MM.1S (cell line): ENCODE measurements around the gene GRIK5.
A peak's percentile ranks its signal among the peaks of the same experiment; 100 is the strongest.

Experiments used
- DNase-seq: peaks from one replicate; pipeline ENCODE4 v3.0.0-alpha.2; 2015
- H2AFZ ChIP-seq: fragments of 300-600 bp; sonication (generic); 2 replicates; pipeline ENCODE4 v1.6.0; 2016; ENCODE audit warnings: antibody characterized with exemption, low read length
- H3F3A ChIP-seq: fragments of 300-600 bp; sonication (generic); 2 replicates; pipeline ENCODE4 v1.6.1; 2016; ENCODE audit warnings: mild to moderate bottlenecking, antibody characterized with exemption, low read length, moderate library complexity, mixed read lengths; ENCODE audit not compliant: insufficient read depth
- H3K27ac ChIP-seq: fragments of 300-600 bp; sonication (generic); 2 replicates; pipeline ENCODE4 v1.5.1; 2016; ENCODE audit warnings: mild to moderate bottlenecking, low read length
- H3K27me3 ChIP-seq: fragments of 300-600 bp; sonication (generic); replicated peaks from 2 replicates; pipeline ENCODE4 v1.6.0; 2016; ENCODE audit warnings: low read length; ENCODE audit not compliant: insufficient read depth
- H3K36me3 ChIP-seq: fragments of 300-600 bp; sonication (generic); replicated peaks from 2 replicates; pipeline ENCODE4 v1.6.1; 2016; ENCODE audit warnings: mild to moderate bottlenecking, low read length, mixed read lengths; ENCODE audit not compliant: insufficient read depth
- H3K4me1 ChIP-seq: fragments of 300-600 bp; sonication (generic); 2 replicates; pipeline ENCODE4 v1.6.1; 2016; ENCODE audit warnings: low read length, mixed read lengths
- H3K4me2 ChIP-seq: fragments of 300-600 bp; sonication (generic); 2 replicates; pipeline ENCODE4 v1.6.0; 2016; ENCODE audit warnings: low read depth, low read length
- H3K4me3 ChIP-seq: fragments of 300-600 bp; sonication (generic); 2 replicates; pipeline ENCODE4 v1.5.1; 2016; ENCODE audit warnings: low read length, mixed read lengths
- H3K79me2 ChIP-seq: fragments of 300-600 bp; sonication (generic); 2 replicates; pipeline ENCODE4 v1.6.1; 2016; ENCODE audit warnings: mixed run types, low read length, mixed read lengths
- H3K9ac ChIP-seq: fragments of 300-600 bp; sonication (generic); 2 replicates; pipeline ENCODE4 v1.6.1; 2016; ENCODE audit warnings: low read length, mixed read lengths
- H3K9me2 ChIP-seq: fragments of 300-600 bp; sonication (generic); replicated peaks from 2 replicates; pipeline ENCODE4 v1.6.1; 2016; ENCODE audit warnings: mild to moderate bottlenecking, low read length, mixed read lengths; ENCODE audit not compliant: insufficient read depth
- H3K9me3 ChIP-seq: fragments of 300-600 bp; sonication (generic); replicated peaks from 2 replicates; pipeline ENCODE4 v1.6.1; 2016; ENCODE audit warnings: mild to moderate bottlenecking, low read length, mixed read lengths; ENCODE audit not compliant: insufficient read depth
- H4K20me1 ChIP-seq: fragments of 300-600 bp; sonication (generic); 2 replicates; pipeline ENCODE4 v1.6.1; 2016; ENCODE audit warnings: mild to moderate bottlenecking, low read length, moderate library complexity, mixed read lengths; ENCODE audit not compliant: insufficient read depth
- EZH2 ChIP-seq: fragments of 300-600 bp; sonication (generic); optimal IDR thresholded peaks from 2 replicates; pipeline ENCODE3; 2017; ENCODE audit warnings: low read depth, mild to moderate bottlenecking, antibody characterized with exemption, low read length, mixed read lengths
- EZH2phosphoT487 ChIP-seq: fragments of 300-600 bp; sonication (generic); IDR thresholded peaks from 2 replicates; pipeline ENCODE4 v1.6.1; 2018; ENCODE audit warnings: antibody characterized with exemption, low read length
- TF ChIP-seq, protein P1 (sequence below): fragments of 300-600 bp; sonication (generic); IDR thresholded peaks from 2 replicates; pipeline ENCODE4 v1.5.1; 2016; ENCODE audit warnings: antibody characterized with exemption, low read length, mixed read lengths

Gene GRIK5, protein sequence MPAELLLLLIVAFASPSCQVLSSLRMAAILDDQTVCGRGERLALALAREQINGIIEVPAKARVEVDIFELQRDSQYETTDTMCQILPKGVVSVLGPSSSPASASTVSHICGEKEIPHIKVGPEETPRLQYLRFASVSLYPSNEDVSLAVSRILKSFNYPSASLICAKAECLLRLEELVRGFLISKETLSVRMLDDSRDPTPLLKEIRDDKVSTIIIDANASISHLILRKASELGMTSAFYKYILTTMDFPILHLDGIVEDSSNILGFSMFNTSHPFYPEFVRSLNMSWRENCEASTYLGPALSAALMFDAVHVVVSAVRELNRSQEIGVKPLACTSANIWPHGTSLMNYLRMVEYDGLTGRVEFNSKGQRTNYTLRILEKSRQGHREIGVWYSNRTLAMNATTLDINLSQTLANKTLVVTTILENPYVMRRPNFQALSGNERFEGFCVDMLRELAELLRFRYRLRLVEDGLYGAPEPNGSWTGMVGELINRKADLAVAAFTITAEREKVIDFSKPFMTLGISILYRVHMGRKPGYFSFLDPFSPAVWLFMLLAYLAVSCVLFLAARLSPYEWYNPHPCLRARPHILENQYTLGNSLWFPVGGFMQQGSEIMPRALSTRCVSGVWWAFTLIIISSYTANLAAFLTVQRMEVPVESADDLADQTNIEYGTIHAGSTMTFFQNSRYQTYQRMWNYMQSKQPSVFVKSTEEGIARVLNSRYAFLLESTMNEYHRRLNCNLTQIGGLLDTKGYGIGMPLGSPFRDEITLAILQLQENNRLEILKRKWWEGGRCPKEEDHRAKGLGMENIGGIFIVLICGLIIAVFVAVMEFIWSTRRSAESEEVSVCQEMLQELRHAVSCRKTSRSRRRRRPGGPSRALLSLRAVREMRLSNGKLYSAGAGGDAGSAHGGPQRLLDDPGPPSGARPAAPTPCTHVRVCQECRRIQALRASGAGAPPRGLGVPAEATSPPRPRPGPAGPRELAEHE

DNA sequence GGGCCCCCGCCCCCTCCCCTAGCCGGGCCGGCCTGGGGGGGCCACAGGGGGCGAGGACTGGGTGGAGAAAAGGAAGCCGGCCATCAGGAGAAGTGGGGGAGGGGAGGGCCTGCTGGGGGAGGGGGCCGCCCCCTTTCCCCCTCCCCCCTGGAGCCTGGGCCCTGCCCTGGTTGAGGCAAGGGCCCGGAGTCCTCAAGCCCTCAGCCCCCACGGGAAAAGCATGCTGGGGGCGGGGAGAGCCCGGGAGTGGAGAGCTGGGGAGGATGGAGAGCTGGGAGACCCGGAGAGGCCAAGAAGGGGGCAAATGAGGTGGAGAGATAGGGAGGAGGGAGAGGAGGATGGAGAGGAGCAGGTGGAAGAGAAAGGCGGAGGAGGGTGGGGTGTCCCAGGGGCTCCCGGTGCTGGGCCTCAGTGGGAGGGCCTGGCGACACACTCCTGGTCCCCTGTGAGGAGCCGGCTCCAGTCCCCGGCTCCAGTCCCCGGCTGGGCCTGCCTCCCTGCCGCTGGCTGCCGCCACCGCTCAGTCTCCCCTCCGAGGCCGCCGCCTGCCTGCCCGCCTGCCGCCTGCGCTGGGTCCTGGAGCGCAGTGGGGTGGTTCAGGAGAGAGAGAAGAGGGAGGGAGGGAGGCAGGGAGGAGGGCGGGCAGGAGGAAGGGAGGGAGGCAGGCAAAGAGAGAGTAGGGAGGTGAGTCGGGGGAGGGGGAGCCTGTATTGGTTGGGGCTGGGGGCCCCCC is at the start of gene GRIK5:
Gene GRIK5 (minus strand): TSS at position 588 of the 733 bp plus-strand sequence. CDS start 4,436 bp downstream, outside the sequence.
- Histone ChIP-seq H3F3A (peaks cover 3% of the 10 kb centered on the region; the same call in 1 of the 2 replicates), H4K20me1 (no peaks in the 10 kb centered on the region), H3K9me2 (no peaks in the 10 kb centered on the region), H3K36me3 (no peaks in the 10 kb centered on the region), H3K27ac (no peak within 1 kb of the TSS), H3K79me2 (no peaks in the 10 kb centered on the region), H3K4me2 (no peak within 1 kb of the TSS), H2AFZ (no peak within 1 kb of the TSS), H3K27me3 (peaks cover 57% of the 10 kb centered on the region), H3K4me1 (0 out of 2 replicates have a peak, but pooled peaks cover under 1% of the 10 kb centered on the region), H3K9me3 (no peaks in the 10 kb centered on the region), H3K9ac (no peak within 1 kb of the TSS), H3K4me3 (no peak within 1 kb of the TSS)
- no peak for DNase-seq
- TF ChIP-seq EZH2 (no peak), EZH2phosphoT487 (no peak)
- TF ChIP-seq, protein P1, sequence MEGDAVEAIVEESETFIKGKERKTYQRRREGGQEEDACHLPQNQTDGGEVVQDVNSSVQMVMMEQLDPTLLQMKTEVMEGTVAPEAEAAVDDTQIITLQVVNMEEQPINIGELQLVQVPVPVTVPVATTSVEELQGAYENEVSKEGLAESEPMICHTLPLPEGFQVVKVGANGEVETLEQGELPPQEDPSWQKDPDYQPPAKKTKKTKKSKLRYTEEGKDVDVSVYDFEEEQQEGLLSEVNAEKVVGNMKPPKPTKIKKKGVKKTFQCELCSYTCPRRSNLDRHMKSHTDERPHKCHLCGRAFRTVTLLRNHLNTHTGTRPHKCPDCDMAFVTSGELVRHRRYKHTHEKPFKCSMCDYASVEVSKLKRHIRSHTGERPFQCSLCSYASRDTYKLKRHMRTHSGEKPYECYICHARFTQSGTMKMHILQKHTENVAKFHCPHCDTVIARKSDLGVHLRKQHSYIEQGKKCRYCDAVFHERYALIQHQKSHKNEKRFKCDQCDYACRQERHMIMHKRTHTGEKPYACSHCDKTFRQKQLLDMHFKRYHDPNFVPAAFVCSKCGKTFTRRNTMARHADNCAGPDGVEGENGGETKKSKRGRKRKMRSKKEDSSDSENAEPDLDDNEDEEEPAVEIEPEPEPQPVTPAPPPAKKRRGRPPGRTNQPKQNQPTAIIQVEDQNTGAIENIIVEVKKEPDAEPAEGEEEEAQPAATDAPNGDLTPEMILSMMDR: no peak

DNA sequence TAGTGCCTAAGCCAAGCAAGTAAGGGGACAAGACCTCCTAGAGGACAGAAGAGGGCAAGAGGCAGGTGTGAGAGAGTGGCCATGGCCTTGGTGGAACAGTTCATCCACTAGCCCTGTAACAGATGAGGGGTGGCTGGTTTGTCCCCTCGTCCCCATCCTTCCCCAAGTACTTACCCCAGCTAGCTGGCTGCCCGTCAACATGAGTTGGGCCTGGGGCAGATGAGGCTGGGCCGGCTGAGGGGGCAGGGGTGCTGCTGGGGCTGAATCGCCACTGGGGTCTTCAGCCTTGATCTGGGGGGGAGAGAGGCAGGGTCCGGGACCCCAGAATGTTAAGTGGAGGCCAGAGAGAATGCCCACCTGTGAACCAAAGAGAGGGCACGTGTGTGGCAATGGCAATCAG is 47.1 kb upstream of the GRIK5 start:
- Histone ChIP-seq H3K4me3 (no peak overlapping the region), H4K20me1 (no peaks in the 10 kb centered on the region), H3K79me2 (no peaks in the 10 kb centered on the region), H3K4me1 (peaks cover 19% of the 10 kb centered on the region), H3K4me2 (no peak overlapping the region), H3F3A (no peaks in the 10 kb centered on the region), H3K9me3 (no peaks in the 10 kb centered on the region), H2AFZ (no peak overlapping the region), H3K36me3 (no peaks in the 10 kb centered on the region), H3K27ac (no peak overlapping the region), H3K9me2 (no peaks in the 10 kb centered on the region), H3K27me3 (no peaks in the 10 kb centered on the region), H3K9ac (no peak overlapping the region)
- no peak for TF ChIP-seq EZH2
- TF ChIP-seq, protein P1: no peak
- TF ChIP-seq EZH2phosphoT487: no peak
- DNase-seq: no peak

DNA sequence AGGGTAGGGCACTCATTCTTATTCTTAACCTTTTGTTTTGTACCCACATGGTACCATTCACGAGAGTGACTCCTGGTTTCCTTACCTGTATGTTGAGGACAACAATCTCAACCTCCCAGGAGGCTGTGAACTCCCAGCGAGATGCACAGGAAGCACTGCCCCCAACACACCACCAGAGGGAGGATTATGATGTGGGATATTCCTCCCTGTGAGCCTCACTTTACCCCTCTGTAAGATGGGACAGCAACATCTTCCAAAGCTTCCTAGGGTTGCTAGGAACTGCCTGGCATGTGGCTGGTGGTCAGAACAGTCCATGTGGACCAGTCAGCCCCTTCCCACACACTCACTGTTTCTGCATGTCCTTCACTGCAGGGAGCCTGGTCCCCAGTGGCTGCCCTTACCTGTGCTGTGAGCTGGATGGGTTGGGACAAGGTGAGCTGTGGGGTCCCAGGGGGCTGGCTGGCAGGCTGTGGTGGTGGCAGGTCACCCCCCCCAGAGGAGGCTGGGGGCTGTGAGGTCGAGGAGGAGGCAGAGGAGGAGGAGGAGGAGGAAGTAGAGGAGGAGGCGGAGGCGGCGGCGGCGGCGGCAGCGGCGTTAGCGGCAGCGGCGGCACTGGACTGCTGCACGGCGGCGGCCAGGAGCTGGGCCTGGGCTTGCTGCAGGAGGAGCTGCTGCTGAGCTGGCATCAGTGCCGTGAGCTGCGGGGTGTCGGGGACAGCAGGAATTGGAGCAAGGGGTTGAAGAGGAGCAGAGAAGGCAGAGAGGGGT is 46.5 kb upstream of the GRIK5 start:
- H3K36me3 ChIP-seq: no peaks in the 10 kb centered on the region
- no peaks in the 10 kb centered on the region for H3K79me2 ChIP-seq
- TF ChIP-seq, protein P1: peak; percentile 23
- TF ChIP-seq EZH2: no peak
- H3K4me1 ChIP-seq: peaks cover 19% of the 10 kb centered on the region
- no peak overlapping the region for H3K27ac ChIP-seq
- no peaks in the 10 kb centered on the region for H3K9me2 ChIP-seq
- no peaks in the 10 kb centered on the region for H4K20me1 ChIP-seq
- no peak overlapping the region for H3K4me3 ChIP-seq
- H2AFZ ChIP-seq: no peak overlapping the region
- H3K9ac ChIP-seq: no peak overlapping the region
- H3K27me3 ChIP-seq: no peaks in the 10 kb centered on the region
- no peak overlapping the region for H3K4me2 ChIP-seq
- H3F3A ChIP-seq: no peaks in the 10 kb centered on the region
- DNase-seq: no peak
- no peaks in the 10 kb centered on the region for H3K9me3 ChIP-seq
